Measurements from ENCODE around the gene ZNF879.

The ZNF879 gene

DNA sequence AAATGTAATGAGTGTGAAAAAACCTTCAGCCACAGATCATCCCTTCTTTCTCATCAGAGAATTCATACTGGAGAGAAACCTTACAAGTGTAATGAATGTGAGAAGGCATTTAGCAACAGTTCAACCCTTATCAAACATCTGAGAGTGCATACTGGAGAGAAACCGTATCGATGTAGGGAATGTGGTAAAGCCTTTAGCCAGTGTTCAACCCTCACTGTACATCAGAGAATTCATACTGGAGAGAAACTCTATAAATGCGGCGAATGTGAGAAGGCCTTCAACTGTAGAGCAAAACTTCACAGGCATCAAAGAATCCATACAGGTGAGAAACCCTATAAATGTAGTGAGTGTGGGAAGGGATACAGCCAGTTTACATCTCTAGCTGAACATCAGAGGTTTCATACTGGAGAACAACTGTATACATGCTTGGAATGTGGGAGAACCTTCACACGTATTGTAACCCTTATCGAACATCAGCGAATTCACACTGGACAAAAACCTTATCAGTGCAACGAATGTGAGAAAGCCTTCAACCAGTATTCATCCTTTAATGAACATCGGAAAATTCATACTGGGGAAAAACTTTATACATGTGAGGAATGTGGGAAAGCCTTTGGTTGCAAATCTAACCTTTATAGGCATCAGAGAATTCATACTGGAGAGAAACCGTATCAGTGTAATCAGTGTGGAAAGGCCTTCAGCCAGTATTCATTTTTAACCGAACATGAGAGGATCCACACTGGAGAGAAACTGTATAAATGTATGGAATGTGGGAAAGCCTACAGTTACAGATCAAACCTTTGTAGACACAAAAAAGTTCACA is 55.8 kb downstream of the ZNF879 start:
- Histone ChIP-seq H3K9me3 (ENCODE audit: low read depth, low read length) (peaks cover 32% of the 10 kb centered on the region), H3K27ac (no peak overlapping the region), H3K36me3 (ENCODE audit: insufficient read depth, low read length) (peaks cover 51% of the 10 kb centered on the region), H3K9ac (ENCODE audit: insufficient read length) (no peak overlapping the region), H3K4me3 (no peak overlapping the region)
- TF ChIP-seq EZH2 (IDR thresholded peaks at IDR 0.05) (no peak), FOXP2 (optimal IDR thresholded peaks at IDR 0.05; ENCODE audit: control extremely low read depth, extremely low read length, insufficient read depth) (no peak), POLR2AphosphoS5 (IDR thresholded peaks at IDR 0.05; ENCODE audit: borderline replicate concordance, low read depth, low read length) (no peak)
- DNase-seq (ENCODE audit: low read depth, low spot score) = no peak

DNA sequence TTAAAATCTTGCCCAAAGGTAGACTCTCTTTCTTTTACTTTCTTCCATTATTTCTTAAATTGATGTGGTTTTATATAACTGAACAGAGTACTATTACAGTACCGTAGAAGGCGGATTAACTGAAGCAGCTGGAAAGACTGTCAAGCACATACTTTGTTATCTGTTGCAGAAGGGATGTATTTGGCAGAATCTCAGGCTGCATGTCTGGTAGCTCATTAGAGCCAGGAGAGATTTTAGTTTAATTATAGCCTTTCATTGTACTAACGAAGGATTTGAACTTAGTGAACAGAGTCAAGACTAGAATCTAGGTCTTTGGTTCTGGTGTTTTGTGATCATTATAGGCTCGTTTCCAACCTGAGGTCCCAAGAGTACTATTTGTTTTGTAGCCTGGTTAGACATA is 57.1 kb downstream of the ZNF879 start:
- TF ChIP-seq POLR2AphosphoS5 (IDR thresholded peaks at IDR 0.05; ENCODE audit: borderline replicate concordance, low read depth, low read length) (no peak), EZH2 (IDR thresholded peaks at IDR 0.05) (no peak), FOXP2 (optimal IDR thresholded peaks at IDR 0.05; ENCODE audit: control extremely low read depth, extremely low read length, insufficient read depth) (no peak)

More for the DNA sequence above, 57.1 kb downstream of the ZNF879 start:
- no peak overlapping the region for H3K4me3 ChIP-seq
- H3K27ac ChIP-seq = no peak overlapping the region
- H3K36me3 ChIP-seq (ENCODE audit: insufficient read depth, low read length) = peaks cover 45% of the 10 kb centered on the region
- DNase-seq (ENCODE audit: low read depth, low spot score) = no peak
- H3K9ac ChIP-seq (ENCODE audit: insufficient read length) = no peak overlapping the region
- peaks cover 32% of the 10 kb centered on the region for H3K9me3 ChIP-seq (ENCODE audit: low read depth, low read length)
